HUES64 (cell line): Measurements from ENCODE around the gene CDX1.

Experiments used
- H3K27ac ChIP-seq: 2 replicates; pipeline ENCODE4 v1.7.0; 2013; ENCODE audit warnings: low read depth, low read length, inconsistent platforms
- H3K27me3 ChIP-seq: 2 replicates; pipeline ENCODE4 v1.6.1; 2013; ENCODE audit warnings: mild to moderate bottlenecking, low read length; ENCODE audit not compliant: insufficient read depth
- H3K36me3 ChIP-seq: 2 replicates; pipeline ENCODE4 v1.6.1; 2013; ENCODE audit warnings: mild to moderate bottlenecking, low read length; ENCODE audit not compliant: insufficient read depth
- H3K4me1 ChIP-seq: 2 replicates; pipeline ENCODE4 v1.6.1; 2013; ENCODE audit warnings: mild to moderate bottlenecking, low read length, moderate library complexity; ENCODE audit not compliant: insufficient read depth
- H3K4me3 ChIP-seq: 2 replicates; pipeline ENCODE4 v1.5.1; 2013; ENCODE audit warnings: mild to moderate bottlenecking, low read length, moderate library complexity
- H3K9ac ChIP-seq: 2 replicates; pipeline ENCODE4 v1.6.1; 2013; ENCODE audit warnings: mild to moderate bottlenecking, low read depth, low read length
- H3K9me3 ChIP-seq: 2 replicates; pipeline ENCODE4 v1.6.1; 2013; ENCODE audit warnings: low read depth, low read length; ENCODE audit not compliant: insufficient read depth
- WGBS: fragments of 150-250, 120-280 bp; methylation state at CpG from one replicate; pipeline ENCODE4 v1.1.7; 2013; ENCODE audit warnings: missing lambda C conversion rate; 5-methylcytosine and 5-hydroxymethylcytosine counted together

CDX1 gene

GRCh38 chr5:150167908-150168307 lies 1.3 kb downstream of the CDX1 start:
- H3K4me3 ChIP-seq: no peak overlapping the region
- no peaks in the 10 kb centered on the region for H3K9me3 ChIP-seq
- H3K27me3 ChIP-seq: peaks cover 98% of the 10 kb centered on the region
- H3K36me3 ChIP-seq: no peaks in the 10 kb centered on the region
- H3K9ac ChIP-seq: no peak overlapping the region
- H3K27ac ChIP-seq: no peak overlapping the region
- H3K4me1 ChIP-seq: 0 out of 2 replicates have a peak, but pooled peaks cover 3% of the 10 kb centered on the region
- 23% methylated on average over 14 of the region's 14 CpGs for WGBS

DNA sequence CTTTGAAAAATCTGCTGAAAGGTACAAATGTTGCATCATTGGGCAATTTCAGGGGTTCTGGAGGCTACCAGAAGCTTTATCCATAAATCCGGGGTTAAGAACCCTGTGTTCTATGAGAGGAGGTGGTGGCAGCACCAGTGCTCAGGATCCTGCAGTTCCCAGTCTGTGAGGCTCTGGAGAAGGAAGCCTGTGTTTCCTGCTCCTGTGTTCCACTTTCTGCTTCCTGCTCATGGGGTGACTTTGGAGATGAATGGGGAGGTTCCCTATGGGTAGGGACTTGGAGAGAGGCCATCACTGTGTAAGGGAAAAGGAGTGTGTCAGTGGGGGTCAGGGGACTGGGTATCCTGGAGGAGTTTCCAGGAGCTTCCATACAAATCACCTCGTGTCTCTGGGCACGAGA lies 2.3 kb downstream of the CDX1 start:
- 85% methylated on average over 3 of the region's 3 CpGs for WGBS

DNA sequence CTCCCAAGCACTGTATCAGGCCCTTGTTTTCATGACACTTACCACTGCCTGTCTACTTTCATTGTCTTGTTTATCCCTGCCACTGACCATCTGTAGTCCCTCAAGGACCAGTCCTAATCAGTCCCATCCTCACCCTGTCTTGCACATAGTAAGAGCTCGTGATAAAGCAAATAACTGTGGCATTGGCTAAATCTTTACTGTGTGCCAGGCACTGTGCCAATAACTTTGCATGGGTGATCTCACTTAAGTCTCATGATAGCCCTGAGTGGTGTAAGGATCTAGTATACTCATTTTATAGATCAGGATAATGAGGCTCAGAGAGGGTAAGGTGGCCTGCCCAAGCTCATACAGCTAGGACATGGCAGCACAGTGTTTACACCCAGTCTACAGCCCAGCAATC lies 5.6 kb downstream of the CDX1 start:
- H3K9ac ChIP-seq: no peak overlapping the region
- H3K36me3 ChIP-seq: no peaks in the 10 kb centered on the region
- peaks cover 70% of the 10 kb centered on the region for H3K27me3 ChIP-seq
- no peaks in the 10 kb centered on the region for H3K9me3 ChIP-seq
- WGBS: 98% methylated on average over 1 of the region's 1 CpG
- H3K27ac ChIP-seq: no peak overlapping the region
- H3K4me1 ChIP-seq: peaks cover 5% of the 10 kb centered on the region; the same call in 1 of the 2 replicates
- no peak overlapping the region for H3K4me3 ChIP-seq

More for the DNA sequence above, 2.3 kb downstream of the CDX1 start:
- Histone ChIP-seq H3K9me3 (no peaks in the 10 kb centered on the region), H3K27ac (no peak overlapping the region), H3K4me3 (no peak overlapping the region), H3K9ac (no peak overlapping the region), H3K4me1 (0 out of 2 replicates have a peak, but pooled peaks cover 3% of the 10 kb centered on the region), H3K27me3 (peaks cover 98% of the 10 kb centered on the region), H3K36me3 (no peaks in the 10 kb centered on the region)

DNA sequence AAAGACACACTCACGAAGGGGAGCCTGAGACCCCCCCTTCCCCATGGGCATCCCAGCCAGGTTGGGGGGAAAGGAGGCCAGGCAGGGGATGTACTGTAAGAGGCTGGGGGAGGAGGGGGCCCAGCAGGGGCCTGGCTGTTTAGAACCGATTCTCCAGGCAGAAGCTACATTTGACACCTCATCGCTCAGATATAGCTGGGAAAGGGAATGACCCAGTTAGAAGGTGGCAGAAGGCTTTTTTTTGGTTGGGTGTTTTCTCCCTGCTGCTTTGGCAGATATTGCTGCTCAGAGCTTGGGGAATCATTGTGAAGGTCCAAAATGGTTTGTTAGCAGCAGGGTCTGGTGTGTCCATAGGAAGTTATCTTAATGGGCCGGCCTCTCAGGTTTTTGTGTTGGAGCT lies 6.0 kb downstream of the CDX1 start:
- no peak overlapping the region for H3K9ac ChIP-seq
- no peaks in the 10 kb centered on the region for H3K36me3 ChIP-seq
- H3K4me3 ChIP-seq: no peak overlapping the region
- H3K27me3 ChIP-seq: peaks cover 65% of the 10 kb centered on the region
- WGBS: 72% methylated on average over 4 of the region's 4 CpGs
- H3K4me1 ChIP-seq: peaks cover 4% of the 10 kb centered on the region; the same call in 1 of the 2 replicates
- no peak overlapping the region for H3K27ac ChIP-seq
- H3K9me3 ChIP-seq: no peaks in the 10 kb centered on the region

- no peaks in the 10 kb centered on the region for H3K36me3 ChIP-seq
- H3K9ac ChIP-seq: no peak overlapping the region
- H3K4me3 ChIP-seq: no peak overlapping the region
- peaks cover 59% of the 10 kb centered on the region for H3K27me3 ChIP-seq
- 73% methylated on average over 3 of the region's 3 CpGs for WGBS
- no peak overlapping the region for H3K27ac ChIP-seq
- H3K4me1 ChIP-seq: peaks cover 2% of the 10 kb centered on the region; the same call in 1 of the 2 replicates
- no peaks in the 10 kb centered on the region for H3K9me3 ChIP-seq
These were observed 6.6 kb downstream of the CDX1 start for GRCh38 chr5:150173161-150173560.

- no peaks in the 10 kb centered on the region for H3K36me3 ChIP-seq
- H3K9me3 ChIP-seq: no peaks in the 10 kb centered on the region
- peaks cover 49% of the 10 kb centered on the region for H3K27me3 ChIP-seq
- no peak overlapping the region for H3K4me3 ChIP-seq
- H3K9ac ChIP-seq: no peak overlapping the region
- no peak overlapping the region for H3K27ac ChIP-seq
- H3K4me1 ChIP-seq: peaks cover 2% of the 10 kb centered on the region; the same call in 1 of the 2 replicates
- WGBS: 94% methylated on average over 6 of the region's 6 CpGs
These were observed 7.7 kb downstream of the CDX1 start for GRCh38 chr5:150174285-150174684.

- Histone ChIP-seq H3K36me3 (no peaks in the 10 kb centered on the region), H3K4me1 (peaks cover 2% of the 10 kb centered on the region; the same call in 1 of the 2 replicates), H3K4me3 (no peak overlapping the region), H3K9ac (no peak overlapping the region), H3K27ac (no peak overlapping the region), H3K9me3 (no peaks in the 10 kb centered on the region), H3K27me3 (peaks cover 43% of the 10 kb centered on the region)
- 80% methylated on average over 1 of the region's 1 CpG for WGBS
These were observed 8.5 kb downstream of the CDX1 start for GRCh38 chr5:150175076-150175475.

DNA sequence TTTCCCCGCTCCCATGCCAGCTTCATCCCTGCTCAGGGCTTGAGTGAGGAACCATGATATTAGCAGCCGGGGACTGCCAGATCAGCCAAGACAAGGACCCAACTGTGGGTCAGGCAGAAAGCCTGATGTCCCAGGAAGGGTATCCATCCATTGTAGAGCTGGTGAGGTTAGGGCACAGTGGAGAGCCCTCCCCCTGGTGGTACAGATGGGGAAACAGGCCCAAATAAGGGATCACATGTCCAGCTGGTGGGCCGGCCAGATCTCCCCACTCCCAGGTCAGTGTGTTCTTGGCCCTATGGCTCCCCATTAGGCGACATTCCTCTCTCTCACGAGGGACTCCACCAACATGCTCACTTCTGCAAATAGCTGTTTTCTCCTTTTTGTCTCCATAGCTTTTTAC lies 9.0 kb downstream of the CDX1 start:
- Histone ChIP-seq H3K36me3 (no peaks in the 10 kb centered on the region), H3K27ac (no peak overlapping the region), H3K27me3 (peaks cover 38% of the 10 kb centered on the region), H3K4me1 (peaks cover 2% of the 10 kb centered on the region; the same call in 1 of the 2 replicates), H3K4me3 (no peak overlapping the region), H3K9me3 (no peaks in the 10 kb centered on the region), H3K9ac (no peak overlapping the region)
- 59% methylated on average over 5 of the region's 5 CpGs for WGBS

GRCh38 chr5:150176745-150177477 lies 10.3 kb downstream of the CDX1 start:
- H3K9ac ChIP-seq: no peak overlapping the region
- H3K9me3 ChIP-seq: no peaks in the 10 kb centered on the region
- 90% methylated on average over 8 of the region's 8 CpGs for WGBS
- H3K4me1 ChIP-seq: peaks cover 2% of the 10 kb centered on the region; the same call in 1 of the 2 replicates
- peaks cover 27% of the 10 kb centered on the region for H3K27me3 ChIP-seq
- H3K4me3 ChIP-seq: no peak overlapping the region
- no peak overlapping the region for H3K27ac ChIP-seq
- H3K36me3 ChIP-seq: no peaks in the 10 kb centered on the region

DNA sequence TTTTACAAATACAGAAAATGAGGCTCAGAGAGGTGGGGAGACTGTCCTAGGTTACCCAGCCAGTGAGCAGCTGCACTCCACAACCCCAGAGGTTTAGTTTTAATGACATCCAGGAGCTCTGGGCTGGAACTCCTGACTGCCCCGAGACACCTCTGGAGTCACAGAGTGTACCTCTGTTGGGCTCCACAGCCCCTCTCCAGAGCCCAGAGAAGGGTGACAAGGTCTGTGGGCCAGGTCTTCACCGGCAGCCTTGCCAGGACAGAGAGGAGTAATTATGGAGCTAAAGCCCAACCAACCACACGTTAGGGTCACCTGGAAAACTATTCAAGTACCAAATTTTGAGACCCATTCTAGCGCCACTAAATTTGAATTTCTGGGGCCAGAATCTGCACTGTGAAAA lies 11.1 kb downstream of the CDX1 start:
- Histone ChIP-seq H3K36me3 (no peaks in the 10 kb centered on the region), H3K4me1 (peaks cover 2% of the 10 kb centered on the region; the same call in 1 of the 2 replicates), H3K27me3 (peaks cover 27% of the 10 kb centered on the region), H3K9ac (no peak overlapping the region), H3K27ac (no peak overlapping the region), H3K4me3 (no peak overlapping the region), H3K9me3 (no peaks in the 10 kb centered on the region)
- WGBS: 93% methylated on average over 4 of the region's 4 CpGs

DNA sequence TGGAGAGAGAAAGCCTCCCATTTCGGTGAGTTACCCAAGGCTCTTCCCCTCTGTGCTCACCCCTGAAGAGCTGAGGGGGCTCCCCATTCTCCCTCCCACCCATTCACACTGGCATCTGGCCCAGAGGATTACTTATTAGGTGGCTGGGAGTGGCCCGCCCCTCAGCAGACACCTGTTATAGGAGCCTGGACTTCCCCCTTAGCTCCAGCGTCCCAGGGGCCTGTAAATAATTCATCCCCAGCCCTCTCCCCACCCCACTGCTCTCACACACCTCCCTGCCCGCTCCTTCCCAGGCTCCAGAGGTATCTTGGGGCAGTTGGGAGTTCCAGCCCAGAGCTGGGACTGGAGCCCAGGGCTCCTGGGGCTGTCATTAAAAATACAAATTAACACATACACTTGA lies 11.7 kb downstream of the CDX1 start:
- H3K9me3 ChIP-seq: no peaks in the 10 kb centered on the region
- H3K9ac ChIP-seq: no peak overlapping the region
- no peaks in the 10 kb centered on the region for H3K36me3 ChIP-seq
- WGBS: 88% methylated on average over 4 of the region's 4 CpGs
- no peak overlapping the region for H3K4me3 ChIP-seq
- peaks cover 26% of the 10 kb centered on the region for H3K27me3 ChIP-seq
- H3K27ac ChIP-seq: no peak overlapping the region
- peaks cover 2% of the 10 kb centered on the region; the same call in 1 of the 2 replicates for H3K4me1 ChIP-seq
